GM10266 (cell line): ENCODE results near the gene ZNF598.
A peak's percentile ranks its signal among the peaks of the same experiment; 100 is the strongest.
"Not testable (repeated sequence)": the region's sequence is repeated elsewhere in the genome, so short reads cannot be mapped to it uniquely, and the experiment has no call there.

Source experiments
- DNase-seq: peaks from one replicate; pipeline ENCODE4 v3.0.0; 2012; ENCODE audit errors: extremely low spot score
- CTCF ChIP-seq: IDR thresholded peaks from 2 replicates; pipeline ENCODE4 v1.5.1; 2012; ENCODE audit warnings: mild to moderate bottlenecking, low read depth; ENCODE audit not compliant: control insufficient read depth, insufficient read depth; ENCODE audit errors: missing control alignments

ZNF598 gene

DNA sequence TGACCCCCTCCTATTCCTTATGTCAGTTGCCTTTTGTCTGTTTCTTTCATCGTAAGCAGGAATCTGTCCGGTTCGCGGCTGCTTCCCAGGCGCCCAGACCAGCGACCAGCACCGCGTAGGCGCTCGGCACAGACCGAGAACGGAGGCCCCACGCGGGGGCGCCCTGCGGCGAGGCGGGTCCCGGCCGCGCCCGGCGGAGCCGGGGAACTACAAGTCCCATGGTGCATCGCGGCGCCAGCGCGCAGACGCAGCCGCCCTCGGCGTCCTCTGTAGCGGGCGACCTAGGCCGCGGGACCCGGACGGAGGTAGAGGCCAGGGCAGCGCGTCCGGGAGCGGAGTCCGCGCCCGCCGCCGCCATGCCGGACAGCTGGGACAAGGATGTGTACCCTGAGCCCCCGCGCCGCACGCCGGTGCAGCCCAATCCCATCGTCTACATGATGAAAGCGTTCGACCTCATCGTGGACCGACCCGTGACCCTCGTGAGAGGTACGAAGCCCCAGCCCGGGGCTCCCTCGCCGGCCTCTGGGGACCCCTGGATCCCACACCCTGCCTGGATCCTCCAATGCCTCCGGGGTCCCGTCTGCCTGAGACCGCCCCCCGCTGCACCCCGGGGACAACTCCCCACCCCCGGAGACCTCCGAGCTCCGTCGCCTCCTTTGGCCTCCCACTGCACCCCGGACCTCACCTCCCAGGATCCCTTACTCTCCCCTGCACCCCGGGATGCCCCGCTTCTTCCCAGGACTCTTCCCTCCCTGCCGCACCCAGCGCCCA lies 50.2 kb downstream of the ZNF598 start, which contains the start of gene NDUFB10:
TSS of gene NDUFB10 (plus strand) at position 270 of the 771 bp plus-strand sequence. CDS start at position 357, 87 bp downstream.
- DNase-seq = peak; percentile 96
- peak; percentile 86 for TF ChIP-seq CTCF

GRCh38 chr16:1958715-1959268 lies 50.8 kb downstream of the ZNF598 start:
- no peak for DNase-seq
- TF ChIP-seq CTCF = no peak

DNA sequence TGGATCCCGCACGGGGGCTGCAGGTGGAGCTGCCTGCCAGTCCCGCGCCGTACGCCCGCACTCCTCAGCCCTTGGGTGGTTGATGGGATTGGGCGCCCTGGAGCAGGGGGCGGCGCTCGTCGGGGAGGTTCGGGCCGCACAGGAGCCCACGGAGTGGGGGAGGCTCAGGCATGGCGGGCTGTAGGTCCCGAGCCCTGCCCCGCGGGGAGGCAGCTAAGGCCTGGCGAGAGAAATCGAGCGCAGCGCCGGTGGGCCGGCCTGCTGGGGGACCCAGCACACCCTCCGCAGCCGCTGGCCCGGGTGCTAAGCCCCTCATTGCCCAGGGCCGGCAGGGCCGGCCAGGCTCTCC lies 51.5 kb downstream of the ZNF598 start:
- DNase-seq = not testable (repeated sequence)

- not testable (repeated sequence) for DNase-seq
Measured at GRCh38 chr16:1957434-1958142, 52.0 kb downstream of the ZNF598 start.

DNA sequence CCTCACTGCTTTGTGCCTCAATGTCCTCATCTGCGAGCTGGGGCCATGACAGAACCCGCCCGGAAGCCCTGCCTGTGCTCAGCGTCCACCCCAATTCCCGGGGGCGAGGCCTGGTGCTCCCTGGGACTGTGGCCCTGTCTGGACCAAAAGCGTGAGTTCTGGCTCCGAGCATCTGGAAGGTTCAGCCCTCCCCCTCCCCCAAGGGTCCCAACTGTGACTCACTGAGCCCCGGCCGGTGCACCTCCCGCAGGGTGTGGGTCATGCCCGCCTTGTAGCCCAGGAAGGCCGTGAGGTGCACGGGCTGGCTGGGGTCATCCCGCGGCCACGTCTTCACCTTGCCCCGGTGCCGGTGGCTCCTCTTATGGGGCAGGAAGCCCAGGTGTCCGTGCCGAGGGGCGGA lies 55.9 kb downstream of the ZNF598 start:
- no peak for DNase-seq
- no peak for TF ChIP-seq CTCF

DNA sequence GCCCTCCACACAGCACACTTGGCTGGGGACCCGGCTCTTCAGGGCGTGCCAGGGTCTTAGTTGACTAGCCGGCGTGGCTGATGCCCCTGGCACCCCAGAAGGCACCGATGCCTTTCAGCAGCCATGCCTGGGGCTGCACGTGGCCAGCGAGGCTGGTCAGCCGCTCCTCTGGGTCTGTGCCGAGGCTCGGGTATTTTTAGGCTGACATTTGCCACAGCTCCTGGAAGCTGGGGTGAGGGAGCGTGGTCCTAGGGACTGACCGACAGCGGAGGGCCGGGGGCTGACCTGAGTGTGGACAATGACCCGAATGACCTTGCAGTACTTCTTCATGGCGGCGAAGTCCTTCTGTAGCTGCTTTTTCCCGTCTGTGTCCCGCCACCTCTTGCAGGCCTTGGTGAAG lies 59.1 kb downstream of the ZNF598 start:
- DNase-seq = no peak
- no peak for TF ChIP-seq CTCF

DNA sequence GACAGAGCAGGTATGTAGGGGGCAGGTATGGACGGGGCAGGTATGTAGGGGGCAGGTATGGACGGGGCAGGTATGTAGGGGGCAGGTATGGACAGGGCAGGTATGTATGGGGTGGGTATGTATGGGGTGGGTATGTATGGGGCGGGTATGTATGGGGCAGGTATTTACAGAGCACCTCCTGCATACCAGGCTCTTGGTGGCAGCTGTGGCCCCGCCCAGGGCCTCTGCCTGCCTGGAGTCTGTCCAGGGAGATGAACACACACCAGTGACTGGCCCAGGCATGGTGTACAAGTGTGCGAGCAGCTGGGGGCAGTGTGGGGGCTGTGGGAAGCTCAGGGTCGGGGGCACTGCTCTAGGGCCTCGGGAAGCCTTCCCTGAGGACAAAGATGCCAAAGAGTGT lies 59.6 kb downstream of the ZNF598 start:
- no peak for TF ChIP-seq CTCF

DNA sequence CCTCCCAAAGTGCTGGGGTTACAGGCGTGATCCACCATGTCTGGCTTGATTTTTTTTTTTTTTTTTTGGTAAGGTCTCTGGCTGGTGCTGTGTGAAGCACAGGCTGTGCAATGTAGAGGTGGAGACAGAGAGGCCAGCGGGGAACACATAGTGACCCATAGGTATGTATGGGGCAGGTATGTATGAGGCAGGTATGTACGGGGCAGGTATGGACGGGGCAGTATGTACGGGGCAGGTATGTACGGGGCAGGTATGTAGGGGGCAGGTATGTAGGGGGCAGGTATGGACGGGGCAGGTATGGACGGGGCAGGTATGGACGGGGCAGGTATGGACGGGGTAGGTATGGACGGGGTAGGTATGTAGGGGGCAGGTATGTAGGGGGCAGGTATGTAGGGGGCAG lies 60.1 kb downstream of the ZNF598 start:
- TF ChIP-seq CTCF = no peak

More for the DNA sequence above, 59.6 kb downstream of the ZNF598 start:
- no peak for DNase-seq

More for the DNA sequence above, 60.1 kb downstream of the ZNF598 start:
- no peak for DNase-seq
